H1 (cell line): ENCODE results near the gene RNF5. TPM values are rescaled to one million over a fixed set of nuclear protein-coding genes. Genes with fewer than 3 reads are reported as not detected.
A peak's percentile ranks its signal among the peaks of the same experiment; 100 is the strongest.

Source experiments
- CTCF ChIA-PET: fragments of 300-600 bp; sonication (Branson Sonifier 250); formaldehyde crosslinking; loops from one replicate; lab custom pipeline; 2021; ENCODE audit not compliant: partially characterized antibody; lab: Charles Lee
- POLR2A ChIA-PET: fragments of 300-600 bp; sonication (Branson Sonifier 250); formaldehyde crosslinking; loops from one replicate; lab custom pipeline; 2021; ENCODE audit warnings: inconsistent platforms; ENCODE audit not compliant: partially characterized antibody; lab: Charles Lee
- DNase-seq, 2 experiments: peaks; one replicate each; pipeline versions ENCODE4 v3.0.0 to v3.0.0-alpha.2; 2010 to 2022; ENCODE audit warnings: low spot score in 2 of 2, low read depth in 1 of 2, mixed read lengths in 1 of 2
- FAIRE-seq: peaks from 2 replicates; lab custom pipeline; 2011; peaks lifted over from hg19 to GRCh38; lab: Jason Lieb, UNC
- H2AFZ ChIP-seq: 2 replicates; pipeline ENCODE4 v1.8.1; 2012; ENCODE audit warnings: low read length, inconsistent platforms
- H2AK5ac ChIP-seq: 2 replicates; pipeline ENCODE4 v1.6.1; 2013; ENCODE audit warnings: low read depth, low read length
- H2BK120ac ChIP-seq: replicated peaks from 2 replicates; pipeline ENCODE3; 2013; ENCODE audit warnings: low read depth, low read length, inconsistent platforms
- H2BK12ac ChIP-seq: 2 replicates; pipeline ENCODE4 v1.6.1; 2013; ENCODE audit warnings: low read depth, low read length
- H2BK15ac ChIP-seq: 2 replicates; pipeline ENCODE4 v1.6.1; 2013; ENCODE audit warnings: low read length
- H2BK20ac ChIP-seq: 2 replicates; pipeline ENCODE4 v1.6.1; 2013; ENCODE audit warnings: low read length
- H2BK5ac ChIP-seq: 2 replicates; pipeline ENCODE4 v1.6.1; 2013; ENCODE audit warnings: low read depth, low read length
- H3K14ac ChIP-seq: 2 replicates; pipeline ENCODE4 v1.6.1; 2013; ENCODE audit warnings: inconsistent platforms; ENCODE audit not compliant: insufficient read length
- H3K18ac ChIP-seq: 2 replicates; pipeline ENCODE4 v1.6.1; 2013; ENCODE audit warnings: low read length; ENCODE audit errors: extremely low read depth
- H3K23ac ChIP-seq: 2 replicates; pipeline ENCODE4 v1.6.1; 2013; ENCODE audit warnings: inconsistent platforms; ENCODE audit not compliant: insufficient read length
- H3K23me2 ChIP-seq: 2 replicates; pipeline ENCODE4 v1.6.1; 2013; ENCODE audit warnings: low read depth, low read length
- H3K27ac ChIP-seq: 2 replicates; pipeline ENCODE4 v1.6.1; 2011; ENCODE audit warnings: low read depth, low read length, inconsistent platforms
- H3K27me3 ChIP-seq, 4 experiments: replicated peaks in 1 of 4; 1 replicate in 1 of 4; 2 replicates in 3 of 4; pipeline versions ENCODE4 v1.6.1 to v1.8.1; 2011 to 2013; ENCODE audit warnings: low read length in 3 of 4, mild to moderate bottlenecking in 3 of 4, inconsistent platforms in 2 of 4, mixed read lengths in 2 of 4, moderate library complexity in 1 of 4; ENCODE audit not compliant: control insufficient read depth in 3 of 4, insufficient read depth in 3 of 4; ENCODE audit errors: extremely low read depth in 1 of 4
- H3K36me3 ChIP-seq, 4 experiments: 2 replicates each; pipeline versions ENCODE4 v1.6.1 to v1.8.1; 2011 to 2013; ENCODE audit warnings: mild to moderate bottlenecking in 4 of 4, low read length in 3 of 4, moderate library complexity in 2 of 4, control low read depth in 1 of 4, inconsistent platforms in 1 of 4; ENCODE audit not compliant: insufficient read depth in 4 of 4, control insufficient read depth in 2 of 4
- H3K4ac ChIP-seq: replicated peaks from 2 replicates; pipeline ENCODE3; 2013; ENCODE audit warnings: low read length, low read depth, mixed read lengths, inconsistent platforms; ENCODE audit not compliant: insufficient read length
- H3K4me1 ChIP-seq, 4 experiments: replicated peaks in 1 of 4; 1 replicate in 1 of 4; 2 replicates in 3 of 4; pipeline versions ENCODE4 v1.6.1 to v1.8.1; 2011 to 2013; ENCODE audit warnings: low read length in 3 of 4, inconsistent platforms in 2 of 4, mixed read lengths in 1 of 4; ENCODE audit not compliant: insufficient read depth in 4 of 4, control insufficient read depth in 3 of 4
- H3K4me2 ChIP-seq, 2 experiments: 2 replicates each; pipeline versions ENCODE4 v1.6.1 to v1.8.1; 2011 to 2013; ENCODE audit warnings: low read depth in 2 of 2, low read length in 2 of 2, control low read depth in 1 of 2, inconsistent platforms in 1 of 2, mild to moderate bottlenecking in 1 of 2; ENCODE audit not compliant: insufficient read depth in 1 of 2
- H3K4me3 ChIP-seq, 4 experiments: fragments of 200-600, 300-600 bp in 1 of 4; sonication (generic), shearing (Covaris generic), sonication (Bioruptor Twin) in 1 of 4; 2 replicates each; pipeline versions ENCODE4 v1.5.1 to v1.8.1; 2011 to 2016; ENCODE audit warnings: low read length in 4 of 4, low read depth in 3 of 4, control low read depth in 2 of 4, inconsistent platforms in 2 of 4, mild to moderate bottlenecking in 2 of 4, mixed read lengths in 1 of 4, moderate library complexity in 1 of 4; ENCODE audit not compliant: insufficient read depth in 2 of 4; ENCODE audit errors: extremely low read depth in 1 of 4
- H3K56ac ChIP-seq: replicated peaks from 2 replicates; pipeline ENCODE3; 2013; ENCODE audit warnings: low read depth, mild to moderate bottlenecking, mixed read lengths, low read length, inconsistent platforms; ENCODE audit not compliant: insufficient read length
- H3K79me1 ChIP-seq: 2 replicates; pipeline ENCODE4 v1.6.1; 2013; ENCODE audit warnings: low read depth, low read length, control low read depth
- H3K79me2 ChIP-seq, 2 experiments: 2 replicates each; pipeline versions ENCODE4 v1.6.1 to v1.8.1; 2012 to 2013; ENCODE audit warnings: low read length in 2 of 2, mild to moderate bottlenecking in 2 of 2, inconsistent platforms in 1 of 2; ENCODE audit not compliant: insufficient read depth in 2 of 2, control insufficient read depth in 1 of 2
- H3K9ac ChIP-seq, 4 experiments: replicated peaks in 1 of 4; 1 replicate in 1 of 4; 2 replicates in 3 of 4; pipeline versions ENCODE4 v1.6.1 to v1.8.1; 2011 to 2013; ENCODE audit warnings: low read depth in 3 of 4, low read length in 3 of 4, control low read depth in 2 of 4, mild to moderate bottlenecking in 2 of 4, moderate library complexity in 2 of 4, inconsistent platforms in 1 of 4; ENCODE audit errors: extremely low read depth in 1 of 4
- H3K9me3 ChIP-seq, 2 experiments: 2 replicates each; pipeline versions ENCODE4 v1.6.1 to v1.8.1; 2012 to 2013; ENCODE audit warnings: mild to moderate bottlenecking in 2 of 2, moderate library complexity in 2 of 2, control low read depth in 1 of 2, inconsistent platforms in 1 of 2, low read depth in 1 of 2, low read length in 1 of 2, mixed read lengths in 1 of 2; ENCODE audit not compliant: insufficient read depth in 2 of 2
- H4K20me1 ChIP-seq, 2 experiments: replicated peaks in 1 of 2; 2 replicates each; pipeline versions ENCODE3 to v1.8.1; 2011 to 2013; ENCODE audit warnings: inconsistent platforms in 2 of 2, low read length in 2 of 2, mild to moderate bottlenecking in 1 of 2; ENCODE audit not compliant: insufficient read depth in 2 of 2, control insufficient read depth in 1 of 2
- H4K5ac ChIP-seq: 2 replicates; pipeline ENCODE4 v1.6.1; 2013; ENCODE audit warnings: low read length, low read depth, mixed read lengths, inconsistent platforms; ENCODE audit not compliant: insufficient read length
- H4K8ac ChIP-seq: 2 replicates; pipeline ENCODE4 v1.8.0; 2013; ENCODE audit warnings: mild to moderate bottlenecking, moderate library complexity, low read length, inconsistent platforms; ENCODE audit not compliant: insufficient read depth; ENCODE audit errors: extremely low read depth
- H4K91ac ChIP-seq: replicated peaks from 2 replicates; pipeline ENCODE3; 2013; ENCODE audit warnings: low read length, mixed read lengths, inconsistent platforms; ENCODE audit not compliant: insufficient read length
- ATF2 ChIP-seq: IDR thresholded peaks from 2 replicates; pipeline ENCODE4 v1.6.1; 2012; ENCODE audit warnings: low read length, inconsistent platforms
- HDAC2 ChIP-seq, 2 experiments: fragments of 300-600 bp in 1 of 2; sonication (generic) in 1 of 2; IDR thresholded peaks; 2 replicates each; pipeline ENCODE4 v1.6.1; 2011 to 2012; ENCODE audit warnings: low read depth in 2 of 2, low read length in 2 of 2, mild to moderate bottlenecking in 2 of 2, moderate library complexity in 2 of 2, borderline replicate concordance in 1 of 2, inconsistent platforms in 1 of 2
- NANOG ChIP-seq: IDR thresholded peaks from 2 replicates; pipeline ENCODE4 v1.6.1; 2011; ENCODE audit warnings: low read length, low read depth, mild to moderate bottlenecking, inconsistent platforms; ENCODE audit not compliant: insufficient read depth, poor library complexity, severe bottlenecking
- NRF1 ChIP-seq: IDR thresholded peaks from 2 replicates; pipeline ENCODE4 v1.6.1; 2011; ENCODE audit warnings: mild to moderate bottlenecking, low read depth, low read length, improper control_type of control experiment
- RNF2 ChIP-seq: fragments of 200-900, 300-1000 bp; sonication (generic); IDR thresholded peaks from 2 replicates; pipeline ENCODE4 v1.7.1; 2016; ENCODE audit warnings: borderline replicate concordance, low read depth, mild to moderate bottlenecking, antibody characterized with exemption, low read length; ENCODE audit not compliant: poor library complexity, severe bottlenecking; ENCODE audit errors: missing control alignments
- SIN3A ChIP-seq, 2 experiments: IDR thresholded peaks in 1 of 2; conservative IDR thresholded peaks in 1 of 2; 2 replicates each; pipeline ENCODE4 v1.6.1; 2011 to 2012; ENCODE audit warnings: low read length in 2 of 2, improper control_type of control experiment in 1 of 2, low read depth in 1 of 2, mild to moderate bottlenecking in 1 of 2
- TEAD4 ChIP-seq: IDR thresholded peaks from 2 replicates; pipeline ENCODE4 v1.6.1; 2012; ENCODE audit warnings: low read depth, low read length, inconsistent platforms, mixed read lengths
- WGBS, 2 experiments: shearing (Covaris generic) in 1 of 2; methylation state at CpG; one replicate each; pipeline versions ENCODE4 v1.1.6 to v1.1.7; 2013 to 2015; ENCODE audit warnings: low lambda C conversion rate in 2 of 2, mixed read lengths in 2 of 2, inconsistent platforms in 1 of 2, low coverage in 1 of 2, missing lambda C conversion rate in 1 of 2; ENCODE audit not compliant: insufficient replicate concordance in 2 of 2, insufficient coverage in 1 of 2, insufficient read length in 1 of 2; ENCODE audit errors: extremely low coverage in 1 of 2, missing lambda C conversion rate in 1 of 2; 5-methylcytosine and 5-hydroxymethylcytosine counted together
- polyA plus RNA-seq, 7 experiments: library from polyadenylated mRNA; depleted of rRNA in 3 of 7; stranded (reverse) in 5 of 7; unstranded in 2 of 7; fragments of >200 nt in 5 of 7; fragments of 200-250 nt in 2 of 7; gene quantifications; 1 replicate in 5 of 7; 2 replicates in 1 of 7; 4 replicates in 1 of 7; pipeline versions ENCODE4 v1.2.1 to v1.2.3, GENCODE V29; 2011 to 2013; ENCODE audit warnings: missing spikeins in 2 of 7, mixed read lengths in 2 of 7
- total RNA-seq: library from RNA; stranded (reverse); fragmentation: NEBNext Ultra II Directional; extraction: Animal tissue kit (Norgen Biotek cat#: 25700); gene quantifications from 2 replicates; pipeline ENCODE4 v1.2.1, GENCODE V29; 2021

Gene RNF5
- total and polyA plus RNA-seq, 2 of the 8 experiments (the other 6 are each of a cell fraction or from before 2014, with no cell fraction given): 90.0 to 158 TPM

GRCh38 chr6:32175711-32176475 is 2.3 kb upstream of the RNF5 start, which contains the start of gene AGPAT1:
Gene AGPAT1, minus strand, starts transcription at chr6:32176084. Its CDS starts 4,588 bp downstream, at chr6:32171496.
- CTCF ChIA-PET: interaction anchor here (0.8 to 2.4 kb wide), 4 partner anchors 9 to 77 kb away, joined by 3 to 10 read pairs (median 6); no protein-coding TSS in a partner anchor
- no peak within 1 kb of the TSS for H2BK15ac ChIP-seq
- H2BK120ac ChIP-seq: peak within 1 kb of the TSS; percentile 8
- no peak within 1 kb of the TSS for H2AFZ ChIP-seq
- peaks cover 9% of the 10 kb centered on the region; the same call in 1 of the 2 replicates for H3K79me1 ChIP-seq
- peak within 1 kb of the TSS; percentile 97 for H2BK5ac ChIP-seq
- H2AK5ac ChIP-seq: peak within 1 kb of the TSS; percentile 91
- H3K18ac ChIP-seq: peak within 1 kb of the TSS; percentile 97
- peaks cover 0 to 18% (median 7%) of the 10 kb centered on the region in 4 experiments; a peak in 5 of 8 replicates for H3K36me3 ChIP-seq
- peaks cover 5 to 21% (median 9%) of the 10 kb centered on the region in 4 experiments; a peak in 6 of 7 replicates for H3K4me1 ChIP-seq
- WGBS, 2 experiments: 2% methylated on average over 9 of the region's 27 CpGs; no CpG with 5 or more reads in 1 of the 2 experiments
- H3K4ac ChIP-seq: peak within 1 kb of the TSS; percentile 88
- H3K23me2 ChIP-seq: peaks cover 26% of the 10 kb centered on the region
- peak within 1 kb of the TSS; percentile 91 to 99 (median 95) for H3K4me3 ChIP-seq
- H3K56ac ChIP-seq: peak within 1 kb of the TSS; percentile 34
- H3K79me2 ChIP-seq: peaks cover 13 to 50% of the 10 kb centered on the region in 2 experiments
- FAIRE-seq: no peak
- H3K27me3 ChIP-seq: no peaks in the 10 kb centered on the region
- H3K4me2 ChIP-seq: peak within 1 kb of the TSS; percentile 99 to 100
- H3K23ac ChIP-seq: no peak within 1 kb of the TSS
- DNase-seq: peak; percentile 87 to 98
- H3K27ac ChIP-seq: peak within 1 kb of the TSS; percentile 95
- peak within 1 kb of the TSS; percentile 73 for H4K91ac ChIP-seq
- H4K5ac ChIP-seq: peak within 1 kb of the TSS; percentile 79
- H3K14ac ChIP-seq: no peak within 1 kb of the TSS
- POLR2A ChIA-PET: interaction anchor here (0.7 to 7.9 kb wide), 14 partner anchors 10 to 349 kb away, joined by 3 to 194 read pairs (median 6); partner anchors contain the start of genes ATF6B, EGFL8, FKBPL and GPSM3
- peak within 1 kb of the TSS; percentile 84 to 96 (median 88) for H3K9ac ChIP-seq
- H2BK12ac ChIP-seq: peak within 1 kb of the TSS; percentile 86; the same call in 1 of the 2 replicates
- peak within 1 kb of the TSS; percentile 38; the same call in 1 of the 2 replicates for H2BK20ac ChIP-seq
- no peak within 1 kb of the TSS for H4K8ac ChIP-seq
- peaks cover 5 to 6% of the 10 kb centered on the region in 2 experiments for H4K20me1 ChIP-seq
- no peaks in the 10 kb centered on the region for H3K9me3 ChIP-seq
- 0 out of 4 replicates have a peak, but pooled peaks of 1 of the 2 experiments have one; percentile 27 for TF ChIP-seq HDAC2 (IDR thresholded peaks at IDR 0.05; ENCODE audit: borderline replicate concordance in 1 of 2, low read depth in 2 of 2, low read length in 2 of 2)
- no peak for TF ChIP-seq NANOG
- no peak for TF ChIP-seq ATF2
- TF ChIP-seq TEAD4: peak; percentile 3; the same call in 1 of the 2 replicates
- TF ChIP-seq RNF2: no peak
- TF ChIP-seq SIN3A (conservative IDR thresholded peaks at IDR 0.05 in 1 of 2, IDR thresholded peaks at IDR 0.05 in 1 of 2; ENCODE audit: low read depth in 1 of 2, low read length in 2 of 2): no peak
- TF ChIP-seq NRF1: no peak
